ENCODE data around the gene LSAMP.

LSAMP gene
- 0 reads per million in 2 experiments for total RNA-seq

- no peak for DNase-seq (ENCODE audit: low read depth)
Measured at GRCh38 chr3:116445311-116445841, at the start of gene LSAMP. Gene LSAMP (minus strand): TSS chr3:116445487.

- no peak for DNase-seq (ENCODE audit: low read depth)
Measured at GRCh38 chr3:116492379-116492778, 47.1 kb upstream of the LSAMP start.

GRCh38 chr3:116483135-116483534 lies 37.8 kb upstream of the LSAMP start:
- DNase-seq (ENCODE audit: low read depth) = no peak

DNA sequence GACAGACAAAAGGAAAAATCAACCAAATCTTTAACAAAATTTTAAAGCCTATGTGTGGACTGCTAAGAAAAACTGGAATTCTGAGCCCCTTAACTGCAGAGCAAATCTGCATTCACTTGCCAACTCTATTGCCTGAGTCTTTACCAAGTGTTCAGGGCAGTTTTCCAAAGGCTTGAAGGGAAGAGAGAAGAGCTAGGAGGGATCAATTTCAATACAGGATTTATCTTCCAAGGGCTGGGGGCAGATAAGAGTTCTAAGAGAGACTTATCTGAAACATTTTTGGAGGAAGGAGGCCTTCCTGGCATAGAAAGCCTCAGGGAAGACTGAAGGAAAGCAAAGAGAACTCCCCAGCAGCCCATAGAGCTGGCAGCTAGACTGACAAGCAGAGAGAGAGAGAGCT lies 31.4 kb upstream of the LSAMP start:
- no peak for DNase-seq (ENCODE audit: low read depth)

DNA sequence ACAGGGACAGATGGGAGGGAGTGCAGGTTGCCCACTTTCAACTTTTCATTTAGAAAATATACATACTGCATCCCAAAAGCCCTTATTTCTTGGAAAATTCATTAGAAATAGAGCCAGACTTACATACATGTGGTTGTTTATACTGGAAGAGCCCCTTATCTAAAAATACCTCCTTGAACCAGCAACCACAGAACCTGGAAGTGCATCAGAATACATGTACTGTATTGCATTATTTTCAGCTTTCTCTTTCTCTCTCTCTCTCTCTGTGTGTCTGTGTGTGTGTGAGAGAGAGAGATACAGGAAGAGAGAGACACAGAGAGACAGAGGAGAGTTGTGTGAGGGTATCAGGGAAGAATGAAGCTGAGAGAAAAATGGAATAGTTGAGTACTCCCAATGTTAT lies 29.5 kb upstream of the LSAMP start:
- no peak for DNase-seq (ENCODE audit: low read depth)

GRCh38 chr3:116474032-116474780 lies 28.9 kb upstream of the LSAMP start:
- no peak for DNase-seq (ENCODE audit: low read depth)

DNA sequence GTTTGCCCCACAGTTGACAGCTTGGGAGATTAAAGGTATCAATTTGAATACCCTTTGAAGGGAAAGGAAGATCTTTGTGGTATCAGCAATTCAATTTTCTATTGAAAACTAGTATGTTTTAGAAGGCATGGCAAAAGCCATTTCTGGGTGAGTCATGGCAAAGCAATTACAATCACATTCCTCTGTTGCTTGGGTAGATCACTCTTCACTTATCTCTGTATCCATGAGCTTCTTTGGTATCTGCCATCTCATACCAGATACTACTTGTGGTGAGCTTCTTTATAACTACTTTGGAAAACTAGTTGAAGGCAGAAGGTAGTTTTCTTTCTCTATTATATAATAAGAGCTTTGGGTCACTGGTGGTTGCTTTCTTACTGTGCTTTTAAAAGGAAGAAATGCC lies 28.3 kb upstream of the LSAMP start:
- DNase-seq (ENCODE audit: low read depth) = no peak

- DNase-seq (ENCODE audit: low read depth) = no peak
Measured at GRCh38 chr3:116470605-116471197, 25.4 kb upstream of the LSAMP start.

DNA sequence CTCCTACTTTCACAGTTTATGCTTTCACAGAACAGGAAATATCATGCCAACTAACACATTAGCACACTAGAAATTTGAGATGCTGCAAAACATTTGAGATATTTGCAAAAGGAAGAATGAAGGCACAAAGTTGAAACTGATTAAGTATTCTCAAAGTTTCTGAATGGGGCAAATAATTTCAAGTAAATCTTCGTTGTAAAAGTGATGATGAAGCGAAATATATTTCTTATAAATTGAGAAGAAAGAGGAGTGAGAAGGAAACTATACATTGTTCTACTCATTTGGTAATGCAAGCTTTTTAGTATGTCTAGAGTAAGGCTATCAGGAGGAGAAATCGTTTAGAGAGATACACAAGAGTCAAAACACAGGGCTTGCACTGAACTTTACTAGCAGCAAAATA lies 24.3 kb upstream of the LSAMP start:
- DNase-seq (ENCODE audit: low read depth) = no peak

DNA sequence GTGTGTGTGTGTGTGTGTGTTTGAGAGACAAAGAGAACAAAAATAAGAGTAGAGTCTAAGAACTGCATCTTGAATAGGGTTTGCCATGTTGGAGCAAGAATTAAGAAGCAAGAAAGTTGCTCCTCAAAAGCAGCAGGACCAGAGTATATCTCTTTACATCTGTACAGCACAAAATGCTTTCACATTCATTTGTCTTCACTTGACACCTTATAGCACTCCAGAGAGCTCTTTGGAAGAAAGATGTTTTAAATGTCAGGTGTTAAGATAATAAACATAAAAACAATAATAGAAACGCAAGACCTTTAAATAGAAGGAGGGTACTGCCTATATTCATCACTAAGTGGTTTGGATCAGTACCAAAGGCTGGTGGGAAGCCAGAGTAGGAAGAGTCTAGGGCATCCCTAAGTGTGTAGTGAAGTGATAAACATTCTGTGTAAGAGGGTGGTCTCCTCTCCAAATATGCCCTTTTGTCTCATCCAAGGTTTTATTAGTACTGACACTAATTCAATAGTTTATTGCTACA lies 19.1 kb upstream of the LSAMP start:
- DNase-seq (ENCODE audit: low read depth) = no peak

GRCh38 chr3:116453666-116454346 lies 8.5 kb upstream of the LSAMP start:
- no peak for DNase-seq (ENCODE audit: low read depth)

DNA sequence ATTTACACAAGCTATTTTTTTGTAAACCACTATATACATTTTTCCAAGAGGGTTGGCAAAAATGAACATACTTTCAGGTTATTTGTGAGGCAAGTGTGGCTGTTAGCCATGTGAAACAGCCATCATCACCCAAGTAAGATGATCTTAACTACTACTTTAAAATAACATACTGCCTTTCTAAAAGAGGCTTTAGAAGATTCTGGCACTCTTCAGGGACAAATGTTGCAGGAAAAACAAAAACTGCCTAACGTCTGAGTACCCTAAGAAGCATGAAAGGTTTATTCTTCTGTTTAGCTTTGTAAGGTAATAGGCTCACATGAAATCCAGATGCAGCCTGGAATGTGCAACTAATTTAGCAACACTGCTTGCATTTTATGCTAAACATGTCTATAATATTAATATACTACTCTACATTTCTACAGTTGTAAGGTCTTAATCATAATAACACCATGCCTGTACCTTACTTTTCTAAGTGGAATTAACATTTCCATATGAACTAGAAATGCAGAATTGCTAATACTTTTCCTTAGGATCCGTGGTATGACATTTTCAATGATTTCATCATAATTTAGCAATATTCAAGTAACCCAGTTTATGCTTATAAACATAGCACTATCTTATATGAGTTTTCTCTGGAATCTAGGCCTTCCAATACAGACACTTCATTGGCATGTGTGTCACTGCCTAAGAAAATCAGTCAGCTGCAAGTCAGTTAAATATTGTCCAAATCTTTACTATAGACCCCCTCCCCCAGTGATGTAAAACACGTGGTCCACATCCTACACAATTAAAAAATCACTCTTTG lies 4.5 kb upstream of the LSAMP start:
- no peak for DNase-seq (ENCODE audit: low read depth)

DNA sequence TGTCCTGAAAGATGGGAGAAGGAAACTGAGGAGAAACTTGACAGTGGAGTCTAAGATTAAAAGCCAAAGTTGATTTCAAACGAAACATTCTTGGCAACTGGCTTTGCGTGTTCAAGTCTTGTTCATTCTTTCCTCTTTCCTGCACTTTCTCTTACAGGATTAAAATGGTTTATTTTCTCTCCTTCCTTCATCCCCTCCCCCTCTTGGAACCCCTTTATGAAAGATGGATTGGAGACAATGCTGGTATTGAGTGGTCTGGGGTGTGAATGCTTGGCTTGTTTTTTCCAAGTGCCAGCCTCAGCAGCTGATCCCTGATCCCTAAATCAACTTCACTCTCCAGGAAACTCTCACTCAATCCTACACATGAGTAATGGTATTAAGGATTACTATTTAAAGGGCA lies 703 bp upstream of the LSAMP start:
- DNase-seq (ENCODE audit: low read depth) = no peak

DNA sequence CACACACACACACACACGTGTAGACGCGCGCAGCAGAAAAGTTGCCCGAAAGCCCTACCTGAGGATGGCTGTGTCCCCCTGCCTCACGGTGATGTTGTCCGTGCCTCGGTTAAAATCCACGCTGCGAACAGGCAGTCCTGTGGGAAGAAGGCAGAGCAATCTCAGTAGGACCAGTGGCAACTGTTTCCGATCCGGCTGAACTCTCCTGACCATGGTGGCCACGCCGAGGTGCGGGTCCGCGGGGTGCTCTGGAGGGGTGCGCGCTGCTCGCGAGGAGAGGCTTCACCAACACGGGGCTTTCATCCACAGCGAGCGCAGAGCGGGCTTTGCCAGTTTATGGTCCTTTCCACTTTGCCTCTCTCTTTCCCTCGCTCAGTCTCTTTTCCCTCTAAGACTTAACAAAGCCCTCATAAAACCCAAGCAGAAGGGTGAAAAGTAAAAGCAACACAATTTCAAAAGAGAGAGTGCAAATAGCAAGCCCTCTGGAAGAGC lies 422 bp downstream of the LSAMP start:
- no peak for DNase-seq (ENCODE audit: low read depth)

- no peak for DNase-seq (ENCODE audit: low read depth)
Measured at GRCh38 chr3:116444115-116444747, 1.1 kb downstream of the LSAMP start.

DNA sequence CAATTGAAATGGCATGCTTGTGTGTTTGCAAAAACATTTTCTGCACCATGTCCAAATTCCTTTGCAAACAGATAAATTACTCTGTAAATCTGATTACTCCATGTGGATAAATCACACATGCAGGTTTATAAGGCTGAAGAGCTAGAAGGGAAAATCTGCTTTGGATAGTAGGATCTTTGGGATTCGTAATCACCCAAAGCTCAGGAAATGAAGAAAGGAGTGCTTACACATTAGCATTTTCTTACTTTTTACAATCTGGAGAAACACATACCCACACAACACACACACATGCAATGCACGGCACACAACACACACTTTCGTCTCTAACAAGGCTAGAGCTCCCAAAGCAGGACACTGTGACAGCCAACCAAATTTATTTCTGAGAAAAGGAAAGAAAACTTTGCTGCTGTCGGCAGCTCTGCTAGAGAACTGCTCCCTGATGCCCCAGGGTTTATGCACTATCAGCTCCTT lies 2.1 kb downstream of the LSAMP start:
- no peak for DNase-seq (ENCODE audit: low read depth)

- DNase-seq (ENCODE audit: low read depth) = no peak
Measured at GRCh38 chr3:116442331-116443021, 2.8 kb downstream of the LSAMP start.

DNA sequence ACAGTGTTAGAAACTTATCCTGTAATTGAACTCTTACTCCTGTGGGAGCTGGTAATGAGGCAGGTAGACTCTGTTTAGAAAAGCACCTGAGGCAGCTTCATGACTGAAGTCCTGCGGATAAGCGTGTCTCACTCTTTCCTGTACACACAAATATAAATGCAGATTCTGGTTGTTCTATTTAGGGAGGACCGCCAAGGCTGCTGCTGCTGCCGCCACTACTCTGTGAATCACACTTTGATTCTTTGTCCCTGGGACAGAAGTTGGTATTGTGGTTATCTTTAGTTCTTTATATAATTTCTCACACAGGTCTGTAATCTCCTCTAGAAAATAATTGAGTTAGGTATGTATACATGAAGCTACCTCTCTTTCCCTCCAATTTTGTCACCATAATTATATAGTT lies 3.6 kb downstream of the LSAMP start:
- no peak for DNase-seq (ENCODE audit: low read depth)

GRCh38 chr3:116440196-116440595 lies 5.1 kb downstream of the LSAMP start:
- DNase-seq (ENCODE audit: low read depth) = no peak

DNA sequence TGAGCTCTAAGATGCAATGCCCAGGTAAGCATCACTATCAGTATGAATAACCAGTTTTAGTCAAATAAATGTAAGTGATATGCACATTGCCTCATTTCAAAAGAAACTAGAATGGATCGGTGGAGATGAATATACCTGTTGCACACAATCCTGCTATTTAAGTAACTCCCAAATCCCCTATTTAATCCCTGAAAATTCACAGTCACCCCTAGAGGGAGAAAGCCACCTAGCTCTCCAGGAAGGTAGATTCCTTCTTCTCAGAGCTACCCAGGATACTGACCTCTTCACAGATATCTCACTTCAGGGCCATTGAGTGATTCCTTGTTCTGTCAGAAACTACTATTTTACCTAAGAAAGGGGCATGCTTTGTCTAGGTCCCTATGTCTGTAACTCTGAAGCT lies 11.7 kb downstream of the LSAMP start:
- DNase-seq (ENCODE audit: low read depth) = no peak
